Measurements from ENCODE around the gene BMPR1A.

DNA sequence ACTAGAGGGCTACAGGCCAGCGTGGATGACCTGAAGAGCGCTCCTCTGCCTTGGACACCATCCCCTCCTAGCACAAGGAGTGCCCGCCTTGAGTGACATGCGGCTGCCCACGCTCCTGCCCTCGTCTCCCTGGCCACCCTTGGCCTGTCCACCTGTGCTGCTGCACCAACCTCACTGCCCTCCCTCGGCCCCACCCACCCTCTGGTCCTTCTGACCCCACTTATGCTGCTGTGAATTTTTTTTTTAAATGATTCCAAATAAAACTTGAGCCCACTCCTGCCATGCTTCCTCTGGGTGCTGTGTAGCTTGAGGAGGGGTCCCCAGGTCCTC, 206.5 kb downstream of the BMPR1A start:
- TF ChIP-seq, protein P1, sequence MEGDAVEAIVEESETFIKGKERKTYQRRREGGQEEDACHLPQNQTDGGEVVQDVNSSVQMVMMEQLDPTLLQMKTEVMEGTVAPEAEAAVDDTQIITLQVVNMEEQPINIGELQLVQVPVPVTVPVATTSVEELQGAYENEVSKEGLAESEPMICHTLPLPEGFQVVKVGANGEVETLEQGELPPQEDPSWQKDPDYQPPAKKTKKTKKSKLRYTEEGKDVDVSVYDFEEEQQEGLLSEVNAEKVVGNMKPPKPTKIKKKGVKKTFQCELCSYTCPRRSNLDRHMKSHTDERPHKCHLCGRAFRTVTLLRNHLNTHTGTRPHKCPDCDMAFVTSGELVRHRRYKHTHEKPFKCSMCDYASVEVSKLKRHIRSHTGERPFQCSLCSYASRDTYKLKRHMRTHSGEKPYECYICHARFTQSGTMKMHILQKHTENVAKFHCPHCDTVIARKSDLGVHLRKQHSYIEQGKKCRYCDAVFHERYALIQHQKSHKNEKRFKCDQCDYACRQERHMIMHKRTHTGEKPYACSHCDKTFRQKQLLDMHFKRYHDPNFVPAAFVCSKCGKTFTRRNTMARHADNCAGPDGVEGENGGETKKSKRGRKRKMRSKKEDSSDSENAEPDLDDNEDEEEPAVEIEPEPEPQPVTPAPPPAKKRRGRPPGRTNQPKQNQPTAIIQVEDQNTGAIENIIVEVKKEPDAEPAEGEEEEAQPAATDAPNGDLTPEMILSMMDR (IDR thresholded peaks at IDR 0.05), result no peak
- no peak for TF ChIP-seq POLR2A (IDR thresholded peaks at IDR 0.05)

Data from esophagus squamous epithelium (tissue), 4 donors.